Measurements from ENCODE around the gene ZNHIT6.

ZNHIT6 gene

DNA sequence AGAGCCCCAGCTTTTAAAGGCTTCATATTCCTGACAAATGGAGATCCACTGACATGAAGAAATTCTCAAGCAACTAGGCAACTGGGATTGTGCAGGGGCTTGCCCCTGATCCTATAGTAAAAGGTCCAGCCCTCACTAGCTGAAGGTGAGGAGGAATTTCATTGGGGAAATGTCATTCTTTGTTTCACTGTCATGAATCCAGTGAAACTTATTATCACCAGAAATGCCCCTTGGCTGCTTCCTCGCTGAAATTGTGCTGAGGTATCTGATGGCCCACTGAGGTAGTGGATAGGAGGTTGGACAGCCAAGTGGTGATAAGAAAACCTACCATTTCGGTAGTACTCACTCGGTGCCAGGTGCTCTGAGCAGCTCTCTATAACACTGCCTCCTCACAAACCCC, 91.5 kb downstream of the ZNHIT6 start:
- DNase-seq (ENCODE audit: low read depth), result no peak

DNA sequence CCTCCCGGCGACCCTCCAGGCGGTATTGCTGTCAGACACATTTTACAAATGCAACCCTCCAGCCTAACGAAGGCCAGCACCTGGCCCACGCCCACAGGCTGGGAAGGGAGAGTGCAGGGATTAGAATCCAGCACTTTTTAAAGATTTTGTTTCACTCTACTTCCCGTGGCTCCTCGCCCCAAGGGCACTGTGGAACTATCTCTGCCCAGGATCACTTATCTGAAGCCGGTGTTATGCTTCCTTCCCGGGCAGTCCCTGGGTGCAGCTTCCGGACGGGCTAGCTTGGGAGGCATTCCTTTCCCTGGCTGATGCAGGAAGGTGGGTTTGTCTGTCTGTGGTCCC, 91.9 kb downstream of the ZNHIT6 start:
- DNase-seq (ENCODE audit: low read depth), result no peak

GRCh38 chr1:85615586-85616363, 92.5 kb downstream of the ZNHIT6 start:
- DNase-seq (ENCODE audit: low read depth), result no peak

- no peak for DNase-seq (ENCODE audit: low read depth)
Observed at GRCh38 chr1:85612704-85613361, 95.4 kb downstream of the ZNHIT6 start.

- no peak for DNase-seq (ENCODE audit: low read depth)
Observed at GRCh38 chr1:85611856-85612255, 96.4 kb downstream of the ZNHIT6 start.

- no peak for DNase-seq (ENCODE audit: low read depth)
Observed at GRCh38 chr1:85611425-85611824, 96.8 kb downstream of the ZNHIT6 start.

GRCh38 chr1:85609976-85610375, 98.3 kb downstream of the ZNHIT6 start:
- DNase-seq (ENCODE audit: low read depth), result no peak

GRCh38 chr1:85608851-85609250, 99.4 kb downstream of the ZNHIT6 start:
- DNase-seq (ENCODE audit: low read depth), result no peak

DNA sequence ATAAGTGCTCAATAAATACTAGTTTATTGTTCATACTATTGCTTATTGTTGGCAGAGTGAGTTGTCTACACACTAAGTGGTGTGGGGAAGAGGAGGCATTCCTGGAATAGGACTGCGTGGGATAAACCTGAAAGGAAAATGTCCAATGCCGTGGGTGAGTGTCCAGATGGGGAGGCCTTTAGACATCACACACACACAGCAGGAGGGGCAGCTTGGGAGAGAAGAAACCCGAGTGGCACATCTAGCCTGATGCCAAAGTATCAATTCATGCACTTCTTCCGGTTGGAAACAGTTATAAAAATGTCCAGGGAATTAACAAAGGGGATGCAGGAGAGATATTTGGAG, 100.3 kb downstream of the ZNHIT6 start:
- DNase-seq (ENCODE audit: low read depth), result no peak

DNA sequence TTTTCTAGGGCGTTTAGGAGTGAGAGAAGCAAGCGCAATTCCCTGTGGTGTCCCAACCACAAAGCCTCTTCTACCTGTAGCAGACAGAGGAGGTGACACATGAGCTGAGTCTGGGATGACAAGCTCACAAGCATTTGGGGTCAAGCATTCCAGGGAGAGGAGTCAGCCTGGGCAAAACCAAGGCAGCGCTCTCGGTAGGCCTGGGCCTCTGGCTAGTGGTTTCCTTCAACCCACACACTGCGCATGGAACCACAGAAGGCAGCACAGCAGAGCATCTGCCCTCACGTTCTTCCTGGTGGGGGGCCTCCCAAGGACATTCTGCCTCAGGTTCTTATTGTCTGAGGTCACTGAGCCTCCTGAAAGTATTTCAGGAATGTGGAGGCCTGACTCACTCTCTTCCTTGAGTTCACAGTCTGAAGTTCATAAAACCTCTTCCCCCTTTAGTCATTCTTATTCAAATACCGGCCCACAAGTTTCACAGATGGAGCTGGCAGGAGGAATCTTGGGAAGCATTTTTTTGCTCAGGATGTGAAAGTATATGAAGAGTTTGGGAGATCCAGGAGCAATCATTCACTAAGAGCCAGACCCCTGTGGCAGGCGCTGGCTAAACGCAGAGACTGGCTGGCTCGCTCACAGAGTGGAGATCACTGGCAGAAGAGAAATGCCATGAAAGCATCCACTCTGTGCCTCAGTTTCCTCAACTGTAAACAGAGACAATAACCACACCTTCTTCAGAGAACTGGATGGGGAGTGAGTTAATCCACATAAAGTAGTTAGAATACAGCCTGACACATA, 100.9 kb downstream of the ZNHIT6 start:
- no peak for DNase-seq (ENCODE audit: low read depth)

DNA sequence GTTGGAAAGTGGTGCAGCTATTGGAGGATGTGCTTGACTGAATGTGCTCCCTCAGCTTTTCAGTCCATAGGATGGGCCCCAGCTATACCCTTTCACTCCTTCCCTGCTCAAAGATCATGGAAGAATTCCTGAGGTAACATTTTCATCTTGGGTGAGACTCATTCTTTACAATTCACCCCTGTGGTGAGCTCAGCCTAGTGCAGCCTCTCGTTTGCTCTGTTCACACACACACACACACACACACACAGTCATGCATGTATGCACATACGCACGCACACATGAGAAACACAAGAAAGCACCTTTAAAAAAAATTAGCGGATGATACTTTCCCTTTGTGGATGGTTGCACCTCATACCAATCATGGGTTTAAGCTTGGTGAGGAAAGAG, 101.8 kb downstream of the ZNHIT6 start:
- DNase-seq (ENCODE audit: low read depth), result no peak

GRCh38 chr1:85605484-85606413, 102.5 kb downstream of the ZNHIT6 start:
- no peak for DNase-seq (ENCODE audit: low read depth)

- no peak for DNase-seq (ENCODE audit: low read depth)
Observed at GRCh38 chr1:85604298-85604997, 103.8 kb downstream of the ZNHIT6 start.

DNA sequence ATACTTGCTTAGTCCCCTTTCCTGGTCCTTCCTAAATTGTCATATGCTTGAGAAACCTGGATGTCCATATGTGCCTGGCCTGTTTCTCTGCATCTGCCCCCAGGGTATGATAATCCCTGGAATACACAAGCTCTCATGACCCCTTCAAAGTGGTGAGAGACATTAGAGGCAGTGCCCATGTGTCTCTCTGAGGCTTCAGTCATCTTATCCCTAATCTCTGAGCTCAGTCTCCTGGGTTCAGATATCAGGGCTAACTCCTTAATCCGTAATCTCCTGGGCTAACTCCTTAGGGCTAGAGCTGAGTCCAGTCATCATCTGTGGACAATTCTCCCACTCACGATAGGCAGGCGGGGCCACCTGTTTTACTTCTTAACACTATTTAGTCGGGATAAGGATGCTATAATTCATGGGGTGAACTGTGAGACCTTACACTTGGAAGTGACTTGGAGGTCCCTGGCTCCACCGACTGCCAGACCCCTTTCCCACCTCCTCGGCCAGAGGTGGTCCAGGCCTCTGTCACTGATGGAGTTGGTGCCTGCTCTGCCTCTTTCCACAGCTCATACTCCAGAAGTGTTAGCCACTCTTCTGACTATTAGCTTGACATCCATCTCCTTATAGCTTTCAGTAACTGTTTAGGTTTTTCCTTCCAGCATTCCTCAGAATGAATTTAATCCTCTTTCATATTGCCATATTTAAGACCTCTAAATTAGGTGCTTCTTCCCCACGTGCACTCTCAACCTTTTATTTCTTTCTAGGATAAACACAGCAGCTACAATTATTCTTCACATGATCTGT, 105.0 kb downstream of the ZNHIT6 start:
- DNase-seq (ENCODE audit: low read depth), result no peak

- no peak for DNase-seq (ENCODE audit: low read depth)
Observed at GRCh38 chr1:85602571-85602970, 105.7 kb downstream of the ZNHIT6 start.

- no peak for DNase-seq (ENCODE audit: low read depth)
Observed at GRCh38 chr1:85601901-85602300, 106.3 kb downstream of the ZNHIT6 start.

GRCh38 chr1:85599681-85600080, 108.6 kb downstream of the ZNHIT6 start:
- no peak for DNase-seq (ENCODE audit: low read depth)

Measured in T-helper 22 cell (primary cell).